ENCODE data around the gene C4A.
"Not testable (repeated sequence)": the region's sequence is repeated elsewhere in the genome, so short reads cannot be mapped to it uniquely, and the experiment has no call there.

GRCh38 chr6:32041385-32041784, 59.5 kb downstream of the C4A start:
- not testable (repeated sequence) for TF ChIP-seq CTCF (conservative IDR thresholded peaks at IDR 0.05; ENCODE audit: low read depth, low read length); EZH2 (IDR thresholded peaks at IDR 0.05; ENCODE audit: low read length, unreplicated experiment); EZH2phosphoT487 (IDR thresholded peaks at IDR 0.05; ENCODE audit: borderline replicate concordance, low read length)
